HCT116 (cell line): ENCODE measurements around the gene NFIX. TPM values are rescaled to one million over a fixed set of nuclear protein-coding genes. Genes with fewer than 3 reads are reported as not detected.
A peak's percentile ranks its signal among the peaks of the same experiment; 100 is the strongest.

ENCODE experiments used
- ATAC-seq: fragments of 200-7000 bp; cut with Tn5 transposase; 2 replicates; pipeline ENCODE4 v1.9.1; 2020; ENCODE audit warnings: mild to moderate bottlenecking, moderate library complexity
- BruUV-seq: library from RNA; stranded (reverse); fragments of 400-500 nt; replicated peaks from 2 replicates; lab custom pipeline; 2021; lab: Mats Ljungman, UMichigan
- CTCF ChIA-PET: fragments of 300-600 bp; sonication (Branson Sonifier 250); formaldehyde crosslinking; loops from one replicate; lab custom pipeline; 2021; ENCODE audit warnings: antibody characterized with exemption; lab: Charles Lee
- POLR2A ChIA-PET: fragments of 300-600, 350-600 bp; sonication (Branson Sonifier 250); formaldehyde crosslinking; loops from one replicate; lab custom pipeline; 2021; ENCODE audit warnings: antibody characterized with exemption; lab: Charles Lee
- RAD21 ChIA-PET, 2 experiments: fragments of 300-600 bp; sonication (Branson Sonifier 250); formaldehyde crosslinking; loops; one replicate each; lab custom pipeline; 2023; ENCODE audit warnings: low total read pairs in 2 of 2; ENCODE audit not compliant: uncharacterized antibody in 2 of 2, unreplicated experiment in 2 of 2, low non-redundant PET in 1 of 2; lab: Charles Lee
- DNase-seq: peaks from one replicate; pipeline ENCODE4 v3.0.0-alpha.2; 2010; ENCODE audit warnings: low read depth, low spot score
- H2AFZ ChIP-seq: fragments of 200-600 bp; shearing (Covaris generic), sonication (generic); 2 replicates; pipeline ENCODE4 v1.6.1; 2017; ENCODE audit warnings: low read depth, mixed run types, mixed read lengths, antibody characterized with exemption, low read length; ENCODE audit not compliant: poor library complexity, severe bottlenecking
- H3K27ac ChIP-seq: 2 replicates; pipeline ENCODE4 v1.5.1; 2012; ENCODE audit warnings: low read depth, low read length
- H3K27me3 ChIP-seq: fragments of 200-600 bp; sonication (generic); 2 replicates; pipeline ENCODE4 v1.6.1; 2016; ENCODE audit warnings: mixed run types, low read length, mixed read lengths; ENCODE audit not compliant: insufficient read depth
- H3K36me3 ChIP-seq, 2 experiments: fragments of 200-500 bp in 1 of 2; fragments of 200-600 bp in 1 of 2; sonication (Bioruptor generic) in 1 of 2; sonication (generic) in 1 of 2; 2 replicates each; pipeline versions ENCODE4 v1.5.1 to v1.6.1; 2014 to 2016; ENCODE audit warnings: low read length in 2 of 2, inconsistent platforms in 1 of 2, mixed read lengths in 1 of 2, mixed run types in 1 of 2; ENCODE audit not compliant: insufficient read depth in 2 of 2, control insufficient read depth in 1 of 2
- H3K4me1 ChIP-seq, 2 experiments: fragments of 200-600 bp in 1 of 2; sonication (generic) in 1 of 2; 2 replicates each; pipeline versions ENCODE4 v1.5.1 to v1.6.1; 2012 to 2017; ENCODE audit warnings: low read length in 2 of 2, inconsistent platforms in 1 of 2, mild to moderate bottlenecking in 1 of 2, mixed read lengths in 1 of 2, mixed run types in 1 of 2, moderate library complexity in 1 of 2; ENCODE audit not compliant: insufficient read depth in 2 of 2, control insufficient read depth in 1 of 2
- H3K4me2 ChIP-seq: fragments of 200-600 bp; sonication (generic); 2 replicates; pipeline ENCODE4 v1.6.1; 2017; ENCODE audit warnings: mixed run types, low read length, mixed read lengths
- H3K4me3 ChIP-seq, 2 experiments: fragments of 200-600 bp in 1 of 2; sonication (generic) in 1 of 2; replicated peaks in 1 of 2; 2 replicates each; pipeline ENCODE4 v1.5.1; 2011 to 2016; ENCODE audit warnings: low read length in 2 of 2, control low read depth in 1 of 2, low read depth in 1 of 2, mild to moderate bottlenecking in 1 of 2, mixed read lengths in 1 of 2, mixed run types in 1 of 2
- H3K79me2 ChIP-seq: fragments of 200-600 bp; sonication (generic); 2 replicates; pipeline ENCODE4 v1.6.1; 2017; ENCODE audit warnings: mild to moderate bottlenecking, mixed run types, low read length, moderate library complexity, mixed read lengths; ENCODE audit not compliant: insufficient read depth
- H3K9ac ChIP-seq: fragments of 200-600 bp; sonication (generic); 2 replicates; pipeline ENCODE4 v1.6.1; 2016; ENCODE audit warnings: low read length, mixed read lengths
- H3K9me2 ChIP-seq: fragments of 200-600 bp; sonication (generic), shearing (Covaris generic); 2 replicates; pipeline ENCODE4 v1.6.1; 2017; ENCODE audit warnings: mixed run types, mild to moderate bottlenecking, moderate library complexity; ENCODE audit not compliant: insufficient read depth
- H3K9me3 ChIP-seq, 2 experiments: fragments of 200-500 bp in 1 of 2; fragments of 200-600 bp in 1 of 2; sonication (Bioruptor generic) in 1 of 2; sonication (generic) in 1 of 2; 2 replicates each; pipeline ENCODE4 v1.6.1; 2014 to 2017; ENCODE audit warnings: low read length in 2 of 2, mixed read lengths in 2 of 2, inconsistent platforms in 1 of 2, low read depth in 1 of 2, mild to moderate bottlenecking in 1 of 2, mixed run types in 1 of 2, moderate library complexity in 1 of 2; ENCODE audit not compliant: control insufficient read depth in 1 of 2, insufficient read depth in 1 of 2
- H4K20me1 ChIP-seq: fragments of 200-600 bp; sonication (generic), shearing (Covaris generic); 2 replicates; pipeline ENCODE4 v1.6.1; 2017; ENCODE audit warnings: mixed run types, mild to moderate bottlenecking, moderate library complexity; ENCODE audit not compliant: insufficient read depth
- CTCF ChIP-seq, 3 experiments: fragments of 200-600 bp in 1 of 3; sonication (generic) in 1 of 3; IDR thresholded peaks in 2 of 3; conservative IDR thresholded peaks in 1 of 3; 2 replicates each; pipeline ENCODE4 v1.5.1; 2012 to 2017; ENCODE audit warnings: low read depth in 2 of 3, low read length in 2 of 3, antibody characterized with exemption in 1 of 3, borderline replicate concordance in 1 of 3, control low read depth in 1 of 3, mild to moderate bottlenecking in 1 of 3, mixed read lengths in 1 of 3, mixed run types in 1 of 3, moderate library complexity in 1 of 3; ENCODE audit not compliant: insufficient read depth in 1 of 3
- SP1 ChIP-seq: IDR thresholded peaks from 2 replicates; pipeline ENCODE4 v1.6.1; 2012; ENCODE audit warnings: low read depth
- intact Hi-C: fragments of 100-400 bp; cut with micrococcal nuclease; formaldehyde crosslinking; loops from 2 replicates; pipeline ENCODE4 v1.10.0; 2022
- total RNA-seq: library from RNA; stranded (reverse); gene quantifications from one replicate; pipeline ENCODE4 v1.2.1, GENCODE V29; 2021; ENCODE audit not compliant: unreplicated experiment

Gene NFIX
- total RNA-seq, 1 experiment from 2014 or later: 34.8 TPM

DNA sequence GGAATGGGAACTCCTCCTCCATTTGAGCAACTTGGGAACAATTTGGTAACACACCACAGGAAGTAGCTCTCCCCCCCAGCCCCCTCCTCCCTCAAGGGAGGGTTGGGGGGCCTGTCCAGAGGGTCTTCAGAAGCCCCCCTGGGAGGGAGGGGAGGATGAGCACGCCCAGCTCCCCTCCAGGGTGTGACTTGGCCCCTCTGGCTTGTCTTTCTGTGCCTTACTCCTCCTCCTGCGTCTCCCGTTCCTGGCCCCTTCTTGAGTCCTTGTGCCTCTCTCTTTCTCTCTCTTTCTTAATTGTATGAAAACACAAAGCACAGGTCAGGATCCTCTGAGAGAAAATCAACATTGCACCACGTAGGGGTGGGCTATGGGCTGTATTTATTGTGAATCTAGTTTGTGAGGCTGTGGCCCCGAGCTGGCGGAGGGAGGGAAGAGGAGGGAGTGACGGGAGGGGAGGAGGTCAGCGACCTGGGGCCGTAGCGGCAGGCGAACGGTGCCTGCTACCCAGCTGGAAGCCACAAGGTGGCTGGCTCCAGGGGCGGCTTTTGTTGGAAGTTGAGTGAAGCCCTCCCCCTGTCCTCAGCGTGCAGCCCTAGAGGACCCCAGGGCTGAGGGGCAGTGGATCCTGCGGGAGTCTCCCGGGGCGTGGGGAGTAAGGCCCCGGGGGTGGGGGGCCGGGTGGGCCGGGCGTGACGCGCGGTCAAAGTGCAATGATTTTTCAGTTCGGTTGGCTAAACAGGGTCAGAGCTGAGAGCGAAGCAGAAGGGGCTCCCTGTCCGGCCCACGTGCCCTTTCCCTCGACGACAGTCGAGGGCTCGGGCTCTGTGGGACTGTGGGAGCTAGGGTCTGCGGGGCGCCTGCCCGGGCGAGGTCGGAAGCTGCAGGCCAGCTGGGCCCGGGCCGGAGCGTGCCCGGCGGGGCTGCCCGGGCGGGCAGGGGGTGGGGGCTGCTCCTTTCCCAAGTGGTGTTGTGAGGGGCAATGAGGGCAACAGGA lies 101.0 kb downstream of the NFIX start:
- no peak overlapping the region for H3K9ac ChIP-seq

More for the DNA sequence above, 101.0 kb downstream of the NFIX start:
- intact Hi-C loops: no loop called here
- ChIA-PET POLR2A (interaction anchor here (0.5 to 0.9 kb wide), 2 partner anchors 111 to 180 kb away, joined by 3 read pairs; no protein-coding TSS in a partner anchor), RAD21 (interaction anchor here (0.5 to 1.0 kb wide), 3 partner anchors 119 to 366 kb away, joined by 3 to 4 read pairs (median 3); no protein-coding TSS in a partner anchor), CTCF (interaction anchor here (0.7 to 6.6 kb wide), 4 partner anchors 36 to 415 kb away, joined by 3 to 94 read pairs (median 30); no protein-coding TSS in a partner anchor)
- BruUV-seq: no TSS peak
- H3K36me3 ChIP-seq: no peaks in the 10 kb centered on the region
- no peaks in the 10 kb centered on the region for H3K9me3 ChIP-seq
- H3K4me3 ChIP-seq: no peak overlapping the region
- H4K20me1 ChIP-seq: no peaks in the 10 kb centered on the region
- ATAC-seq (no peak), DNase-seq (no peak)
- TF ChIP-seq CTCF (IDR thresholded peaks at IDR 0.05 in 2 of 3, conservative IDR thresholded peaks at IDR 0.05 in 1 of 3; ENCODE audit: borderline replicate concordance in 1 of 3, insufficient read depth in 1 of 3, low read depth in 2 of 3, low read length in 2 of 3): 0 out of 6 replicates have a peak, but pooled peaks of 1 of the 3 experiments have one; percentile 16
- TF ChIP-seq SP1: no peak
- H3K4me1 ChIP-seq: peaks cover 6 to 32% of the 10 kb centered on the region in 2 experiments; a peak in 3 of 4 replicates
- no peak overlapping the region for H3K27ac ChIP-seq
- no peaks in the 10 kb centered on the region for H3K27me3 ChIP-seq
- H3K79me2 ChIP-seq: no peaks in the 10 kb centered on the region
- no peaks in the 10 kb centered on the region for H3K9me2 ChIP-seq
- no peak overlapping the region for H2AFZ ChIP-seq
- H3K4me2 ChIP-seq: no peak overlapping the region
